K562 (cell line): ENCODE results near the gene RBM5.

Experiments used
- CHD2 ChIP-seq: IDR thresholded peaks from 2 replicates; pipeline ENCODE4 v1.6.1; 2011; ENCODE audit warnings: low read depth, low read length
- CTCF ChIP-seq, 3 experiments: IDR thresholded peaks in 2 of 3; conservative IDR thresholded peaks in 1 of 3; 2 replicates each; pipeline ENCODE4 v1.5.1; 2011 to 2012; ENCODE audit warnings: low read length in 3 of 3, mild to moderate bottlenecking in 3 of 3, control low read depth in 2 of 3, improper control_type of control experiment in 1 of 3, inconsistent platforms in 1 of 3, low read depth in 1 of 3, mixed read lengths in 1 of 3, moderate library complexity in 1 of 3; ENCODE audit not compliant: insufficient read depth in 2 of 3
- FOXA3 ChIP-seq, 2 experiments: fragments of 450-650 bp in 1 of 2; sonication (generic) in 1 of 2; formaldehyde crosslinking; IDR thresholded peaks in 1 of 2; conservative IDR thresholded peaks in 1 of 2; 2 replicates each; pipeline versions ENCODE4 v1.4.0 to v1.8.0; 2020 to 2022; ENCODE audit warnings: mild to moderate bottlenecking in 2 of 2, missing genetic modification reagents in 1 of 2
- HNRNPUL1 ChIP-seq: fragments of 200-400 bp; formaldehyde crosslinking; IDR thresholded peaks from 2 replicates; pipeline ENCODE4 v1.6.1; 2017; ENCODE audit warnings: low read length
- MAFG ChIP-seq: fragments of 450-650 bp; conservative IDR thresholded peaks from 2 replicates; pipeline ENCODE4 v1.6.1; 2016; ENCODE audit warnings: missing genetic modification characterization, missing compliant biosample characterization
- MYNN ChIP-seq, 2 experiments: sonication (generic); formaldehyde crosslinking in 1 of 2; IDR thresholded peaks; 2 replicates each; pipeline versions ENCODE4 v1.5.0 to v1.6.1; 2016 to 2020; ENCODE audit warnings: antibody characterized with exemption in 1 of 2, missing genetic modification reagents in 1 of 2
- SIN3A ChIP-seq, 2 experiments: fragments of 150-350 bp in 1 of 2; IDR thresholded peaks; 2 replicates each; pipeline ENCODE4 v1.6.1; 2011 to 2016; ENCODE audit warnings: borderline replicate concordance in 2 of 2, low read depth in 2 of 2, low read length in 2 of 2, mild to moderate bottlenecking in 2 of 2, moderate library complexity in 2 of 2; ENCODE audit not compliant: control insufficient read depth in 1 of 2

GRCh38 chr3:50157827-50158529, 69.3 kb downstream of the RBM5 start:
- no peak for TF ChIP-seq CHD2
- no peak for TF ChIP-seq CTCF (IDR thresholded peaks at IDR 0.05 in 2 of 3, conservative IDR thresholded peaks at IDR 0.05 in 1 of 3; ENCODE audit: insufficient read depth in 2 of 3, low read depth in 1 of 3, low read length in 3 of 3)
- no peak for TF ChIP-seq FOXA3 (CRISPR knock-in tag; conservative IDR thresholded peaks at IDR 0.05 in 1 of 2, IDR thresholded peaks at IDR 0.05 in 1 of 2)
- TF ChIP-seq HNRNPUL1, result no peak
- TF ChIP-seq SIN3A (IDR thresholded peaks at IDR 0.05; ENCODE audit: borderline replicate concordance in 2 of 2, control insufficient read depth in 1 of 2, low read depth in 2 of 2, low read length in 2 of 2), result no peak
- TF ChIP-seq MAFG (tag), result no peak
- no peak for TF ChIP-seq MYNN (IDR thresholded peaks at IDR 0.05)
- TF ChIP-seq MYNN (CRISPR knock-in tag; IDR thresholded peaks at IDR 0.05), result no peak
